OCI-LY1 (cell line): ENCODE results near the gene DGCR8.
"Not testable (repeated sequence)": the region's sequence is repeated elsewhere in the genome, so short reads cannot be mapped to it uniquely, and the experiment has no call there.

Experiments
- H2AFZ ChIP-seq: fragments of 200-600 bp; sonication (generic), shearing (Covaris generic); 2 replicates; pipeline ENCODE4 v1.6.0; 2014; ENCODE audit warnings: antibody characterized with exemption, mild to moderate bottlenecking, low read length
- H3F3A ChIP-seq: fragments of 200-600 bp; sonication (generic), shearing (Covaris generic); 2 replicates; pipeline ENCODE4 v1.6.0; 2014; ENCODE audit warnings: mild to moderate bottlenecking, antibody characterized with exemption, low read length, moderate library complexity; ENCODE audit not compliant: insufficient read depth
- H3K27ac ChIP-seq: fragments of 200-600 bp; sonication (generic); 2 replicates; pipeline ENCODE4 v1.5.1; 2014; ENCODE audit warnings: low read length, mixed run types, mild to moderate bottlenecking, low read depth; ENCODE audit not compliant: poor library complexity, severe bottlenecking
- H3K27me3 ChIP-seq: fragments of 200-600 bp; sonication (generic); 2 replicates; pipeline ENCODE4 v1.6.0; 2014; ENCODE audit warnings: antibody characterized with exemption, mild to moderate bottlenecking, low read length, moderate library complexity; ENCODE audit not compliant: insufficient read depth
- H3K36me3 ChIP-seq: fragments of 200-600 bp; sonication (generic); 2 replicates; pipeline ENCODE4 v1.6.1; 2014; ENCODE audit warnings: mild to moderate bottlenecking, antibody characterized with exemption, low read length, moderate library complexity, mixed read lengths; ENCODE audit not compliant: insufficient read depth
- H3K4me1 ChIP-seq: fragments of 200-600 bp; sonication (generic); 2 replicates; pipeline ENCODE4 v1.5.1; 2014; ENCODE audit warnings: mild to moderate bottlenecking, low read length, moderate library complexity; ENCODE audit not compliant: insufficient read depth, severe bottlenecking
- H3K4me2 ChIP-seq: fragments of 200-600 bp; sonication (generic), shearing (Covaris generic); 2 replicates; pipeline ENCODE4 v1.6.1; 2014; ENCODE audit warnings: low read length
- H3K4me3 ChIP-seq: fragments of 200-600 bp; sonication (generic); 2 replicates; pipeline ENCODE4 v1.5.1; 2014; ENCODE audit warnings: low read length, low read depth, mild to moderate bottlenecking, mixed read lengths; ENCODE audit not compliant: poor library complexity, severe bottlenecking
- H3K79me2 ChIP-seq: fragments of 200-600 bp; shearing (Covaris generic); 2 replicates; pipeline ENCODE4 v1.6.1; 2016; ENCODE audit warnings: mixed run types, low read length, mixed read lengths; ENCODE audit not compliant: insufficient read depth
- H3K9ac ChIP-seq: fragments of 200-600 bp; sonication (generic), shearing (Covaris generic); 2 replicates; pipeline ENCODE4 v1.6.1; 2014; ENCODE audit warnings: mild to moderate bottlenecking, low read length, mixed read lengths
- H3K9me2 ChIP-seq: fragments of 200-600 bp; sonication (generic), shearing (Covaris generic); 2 replicates; pipeline ENCODE4 v1.6.1; 2014; ENCODE audit warnings: low read depth, mild to moderate bottlenecking, low read length, mixed read lengths
- H3K9me3 ChIP-seq: fragments of 200-600 bp; shearing (Covaris generic); 2 replicates; pipeline ENCODE4 v1.6.1; 2014; ENCODE audit warnings: low read length, mixed read lengths
- H4K20me1 ChIP-seq: fragments of 200-600 bp; sonication (generic), shearing (Covaris generic); 2 replicates; pipeline ENCODE4 v1.6.0; 2016; ENCODE audit warnings: mild to moderate bottlenecking, low read length; ENCODE audit not compliant: insufficient read depth
- CTCF ChIP-seq: fragments of 200-600 bp; sonication (generic), shearing (Covaris generic); IDR thresholded peaks from 2 replicates; pipeline ENCODE4 v1.5.1; 2017; ENCODE audit warnings: mild to moderate bottlenecking, antibody characterized with exemption, low read length, moderate library complexity, mixed read lengths
- EZH2 ChIP-seq: fragments of 200-600 bp; sonication (generic), shearing (Covaris generic); IDR thresholded peaks from 2 replicates; pipeline ENCODE4 v1.8.0; 2017; ENCODE audit warnings: borderline replicate concordance, mixed run types, mild to moderate bottlenecking, antibody characterized with exemption, low read length, moderate library complexity, mixed read lengths

Gene DGCR8

DNA sequence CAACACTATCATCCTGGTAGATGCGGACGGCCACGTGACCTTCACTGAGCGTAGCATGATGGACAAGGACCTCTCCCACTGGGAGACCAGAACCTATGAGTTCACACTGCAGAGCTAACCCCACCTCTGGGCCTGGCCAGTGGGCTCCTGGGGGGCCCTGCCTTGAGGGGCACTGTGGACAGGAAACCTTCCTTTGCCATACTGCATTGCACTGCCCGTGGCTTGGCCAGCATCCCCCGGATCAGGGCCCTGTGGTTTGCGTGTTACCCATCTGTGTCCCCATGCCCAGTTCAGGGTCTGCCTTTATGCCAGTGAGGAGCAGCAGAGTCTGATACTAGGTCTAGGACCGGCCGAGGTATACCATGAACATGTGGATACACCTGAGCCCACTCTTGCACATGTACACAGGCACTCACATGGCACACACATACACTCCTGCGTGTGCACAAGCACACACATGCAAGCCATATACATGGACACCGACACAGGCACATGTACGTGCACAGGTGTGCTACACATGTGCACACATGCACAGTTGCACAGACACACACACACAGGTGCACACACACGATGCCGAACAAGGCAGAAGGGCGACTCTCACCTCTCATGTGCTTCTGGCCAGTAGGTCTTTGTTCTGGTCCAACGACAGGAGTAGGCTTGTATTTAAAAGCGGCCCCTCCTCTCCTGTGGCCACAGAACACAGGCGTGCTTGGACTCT, 15.3 kb upstream of the DGCR8 start:
- Histone ChIP-seq H3K4me1 (no peaks in the 10 kb centered on the region), H2AFZ (no peak overlapping the region), H3K79me2 (no peaks in the 10 kb centered on the region), H3K27ac (no peak overlapping the region), H3K36me3 (peaks cover 11% of the 10 kb centered on the region; the same call in 1 of the 2 replicates), H3K9me3 (no peaks in the 10 kb centered on the region), H3K9me2 (no peaks in the 10 kb centered on the region), H3F3A (no peaks in the 10 kb centered on the region), H3K4me3 (no peak overlapping the region), H3K27me3 (no peaks in the 10 kb centered on the region), H3K9ac (no peak overlapping the region), H3K4me2 (no peak overlapping the region), H4K20me1 (no peaks in the 10 kb centered on the region)
- TF ChIP-seq EZH2 (no peak), CTCF (no peak)

- Histone ChIP-seq H3K4me1 (no peaks in the 10 kb centered on the region), H3K9ac (no peak overlapping the region), H3K4me2 (no peak overlapping the region), H3K4me3 (no peak overlapping the region), H3K9me3 (no peaks in the 10 kb centered on the region), H3F3A (no peaks in the 10 kb centered on the region), H3K79me2 (no peaks in the 10 kb centered on the region), H3K36me3 (peaks cover 10% of the 10 kb centered on the region; the same call in 1 of the 2 replicates), H3K27ac (no peak overlapping the region), H4K20me1 (no peaks in the 10 kb centered on the region), H3K27me3 (no peaks in the 10 kb centered on the region), H2AFZ (no peak overlapping the region), H3K9me2 (no peaks in the 10 kb centered on the region)
- no peak for TF ChIP-seq EZH2
- TF ChIP-seq CTCF, result no peak
These were observed 14.0 kb upstream of the DGCR8 start for GRCh38 chr22:20065896-20066616.

DNA sequence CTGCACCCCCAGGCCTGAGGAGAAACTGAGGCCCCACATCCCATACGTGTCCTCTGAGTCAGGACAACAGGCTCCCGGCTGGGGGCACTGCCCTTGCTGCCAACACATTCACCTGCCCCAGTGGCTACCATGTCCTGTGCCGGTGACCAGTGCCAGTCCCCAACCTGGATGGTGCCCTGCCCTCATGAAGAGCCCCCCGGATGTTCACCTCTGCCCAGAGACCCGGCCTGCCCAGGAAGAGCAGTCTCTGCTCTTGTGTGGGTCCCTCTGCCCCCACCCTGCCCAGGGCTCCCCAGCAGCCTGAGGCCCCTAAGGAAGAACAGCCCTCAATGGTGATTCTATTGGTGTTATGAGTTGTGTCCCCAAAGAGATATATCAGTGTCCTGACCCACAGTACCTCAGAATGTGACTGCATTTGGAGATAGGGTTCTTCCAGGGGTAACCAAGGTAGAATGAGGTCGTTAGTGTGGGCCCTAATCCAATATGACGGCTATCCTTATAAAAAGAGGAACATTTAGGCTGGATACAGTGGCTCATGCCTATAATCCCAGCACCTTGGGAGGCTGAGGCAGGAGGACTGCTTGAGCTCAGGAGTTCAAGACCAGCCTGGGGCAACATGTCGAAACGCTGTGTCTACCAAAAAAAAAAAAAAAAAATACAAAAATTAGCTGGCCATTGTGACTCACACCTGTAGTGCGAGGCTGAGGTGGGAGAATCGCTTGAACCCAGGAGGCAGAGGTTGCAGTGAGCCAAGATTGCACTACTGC, 13.2 kb upstream of the DGCR8 start:
- H3F3A ChIP-seq, result no peaks in the 10 kb centered on the region
- H3K79me2 ChIP-seq, result no peaks in the 10 kb centered on the region
- H3K4me3 ChIP-seq, result no peak overlapping the region
- H3K9me3 ChIP-seq, result no peaks in the 10 kb centered on the region
- H3K9ac ChIP-seq, result no peak overlapping the region
- no peak overlapping the region for H3K27ac ChIP-seq
- no peaks in the 10 kb centered on the region for H4K20me1 ChIP-seq
- peaks cover 3% of the 10 kb centered on the region; the same call in 1 of the 2 replicates for H3K36me3 ChIP-seq
- H2AFZ ChIP-seq, result no peak overlapping the region
- no peaks in the 10 kb centered on the region for H3K27me3 ChIP-seq
- H3K4me1 ChIP-seq, result no peaks in the 10 kb centered on the region
- no peak overlapping the region for H3K4me2 ChIP-seq
- TF ChIP-seq EZH2 (no peak), CTCF (no peak)
- no peaks in the 10 kb centered on the region for H3K9me2 ChIP-seq

DNA sequence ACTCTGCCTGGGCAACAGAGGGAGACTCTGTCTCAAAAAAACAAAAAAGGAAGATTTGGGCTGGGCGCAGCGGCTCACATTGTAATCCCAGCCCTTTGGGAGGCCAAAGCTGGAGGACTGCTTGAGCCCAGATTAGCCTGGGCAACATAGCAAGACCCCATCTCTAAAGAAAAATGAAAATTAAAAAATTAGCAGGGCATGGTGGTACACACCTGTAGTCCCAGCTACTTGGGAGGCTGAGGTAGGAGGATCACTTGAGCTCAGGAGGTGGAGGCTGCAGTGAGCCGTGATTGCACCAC, 12.7 kb upstream of the DGCR8 start:
- H4K20me1 ChIP-seq, H3K27me3 ChIP-seq, H3K79me2 ChIP-seq, H3K9me3 ChIP-seq, H2AFZ ChIP-seq, H3K9ac ChIP-seq, H3K4me2 ChIP-seq, H3K4me1 ChIP-seq, H3K36me3 ChIP-seq, H3K27ac ChIP-seq, H3K9me2 ChIP-seq, H3F3A ChIP-seq, H3K4me3 ChIP-seq: not testable (repeated sequence)
